Testis (tissue), 2 donors: ENCODE results near the gene TUBE1.

Experiments
- POLR2A ChIP-seq: fragments of 450-650 bp; IDR thresholded peaks from one replicate; pipeline ENCODE4 v1.6.1; 2017; ENCODE audit warnings: antibody characterized with exemption, mild to moderate bottlenecking, moderate library complexity
- TF ChIP-seq, protein P1 (sequence below), 3 experiments: fragments of 450-650 bp in 2 of 3; fragments of 200-600 bp in 1 of 3; sonication (generic) in 1 of 3; IDR thresholded peaks; one replicate each; pipeline ENCODE4 v1.5.1; 2016 to 2019; ENCODE audit warnings: antibody characterized with exemption in 3 of 3, mild to moderate bottlenecking in 2 of 3, moderate library complexity in 1 of 3

DNA sequence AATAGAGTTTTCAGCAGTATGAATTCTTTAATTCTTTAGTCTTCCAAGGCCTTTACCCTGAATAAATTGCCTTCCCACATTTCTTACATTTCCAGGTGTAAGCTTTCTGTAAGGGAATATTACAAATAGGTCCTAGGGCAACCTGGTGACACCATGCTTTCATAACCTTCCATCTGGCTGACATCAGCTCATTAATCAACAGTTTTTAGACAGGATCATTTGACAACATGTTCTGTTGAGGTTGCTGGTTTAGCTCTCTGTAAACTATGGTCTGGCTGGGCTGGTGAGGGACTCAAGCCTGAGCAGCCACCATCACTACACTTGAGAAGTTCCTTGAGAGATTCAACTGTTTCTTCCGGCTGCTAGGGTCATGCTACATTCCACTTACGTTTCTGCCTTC, 19.3 kb upstream of the TUBE1 start:
- TF ChIP-seq POLR2A, result no peak
- TF ChIP-seq, protein P1, sequence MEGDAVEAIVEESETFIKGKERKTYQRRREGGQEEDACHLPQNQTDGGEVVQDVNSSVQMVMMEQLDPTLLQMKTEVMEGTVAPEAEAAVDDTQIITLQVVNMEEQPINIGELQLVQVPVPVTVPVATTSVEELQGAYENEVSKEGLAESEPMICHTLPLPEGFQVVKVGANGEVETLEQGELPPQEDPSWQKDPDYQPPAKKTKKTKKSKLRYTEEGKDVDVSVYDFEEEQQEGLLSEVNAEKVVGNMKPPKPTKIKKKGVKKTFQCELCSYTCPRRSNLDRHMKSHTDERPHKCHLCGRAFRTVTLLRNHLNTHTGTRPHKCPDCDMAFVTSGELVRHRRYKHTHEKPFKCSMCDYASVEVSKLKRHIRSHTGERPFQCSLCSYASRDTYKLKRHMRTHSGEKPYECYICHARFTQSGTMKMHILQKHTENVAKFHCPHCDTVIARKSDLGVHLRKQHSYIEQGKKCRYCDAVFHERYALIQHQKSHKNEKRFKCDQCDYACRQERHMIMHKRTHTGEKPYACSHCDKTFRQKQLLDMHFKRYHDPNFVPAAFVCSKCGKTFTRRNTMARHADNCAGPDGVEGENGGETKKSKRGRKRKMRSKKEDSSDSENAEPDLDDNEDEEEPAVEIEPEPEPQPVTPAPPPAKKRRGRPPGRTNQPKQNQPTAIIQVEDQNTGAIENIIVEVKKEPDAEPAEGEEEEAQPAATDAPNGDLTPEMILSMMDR (IDR thresholded peaks at IDR 0.05), result no peak
